GM12801 (cell line): Measurements from ENCODE around the gene ST3GAL4.

Experiments used
- TF ChIP-seq, protein P1 (sequence below): IDR thresholded peaks from one replicate; pipeline ENCODE4 v1.5.1; 2011; ENCODE audit warnings: control low read depth; ENCODE audit not compliant: insufficient read length; ENCODE audit errors: extremely low read depth

ST3GAL4 gene

DNA sequence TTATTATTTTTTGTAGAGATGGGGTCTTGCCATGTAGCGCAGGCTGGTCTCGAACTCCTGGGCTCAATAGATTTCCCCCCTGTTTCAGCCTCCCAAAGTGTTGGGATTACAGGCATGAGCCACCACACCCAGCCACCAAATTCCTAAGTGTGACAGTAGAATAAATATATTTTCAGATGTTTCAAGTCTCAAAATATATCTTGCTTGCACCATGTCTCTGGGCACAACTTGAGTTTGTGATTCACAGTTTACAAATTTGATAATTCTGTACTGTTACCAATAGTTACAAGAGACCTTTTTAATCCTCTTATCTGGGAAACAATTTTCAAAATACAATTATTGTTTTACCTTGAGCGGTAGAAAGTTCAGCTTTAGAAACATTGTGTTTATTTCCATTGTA is 32.5 kb upstream of the ST3GAL4 start:
- TF ChIP-seq, protein P1, sequence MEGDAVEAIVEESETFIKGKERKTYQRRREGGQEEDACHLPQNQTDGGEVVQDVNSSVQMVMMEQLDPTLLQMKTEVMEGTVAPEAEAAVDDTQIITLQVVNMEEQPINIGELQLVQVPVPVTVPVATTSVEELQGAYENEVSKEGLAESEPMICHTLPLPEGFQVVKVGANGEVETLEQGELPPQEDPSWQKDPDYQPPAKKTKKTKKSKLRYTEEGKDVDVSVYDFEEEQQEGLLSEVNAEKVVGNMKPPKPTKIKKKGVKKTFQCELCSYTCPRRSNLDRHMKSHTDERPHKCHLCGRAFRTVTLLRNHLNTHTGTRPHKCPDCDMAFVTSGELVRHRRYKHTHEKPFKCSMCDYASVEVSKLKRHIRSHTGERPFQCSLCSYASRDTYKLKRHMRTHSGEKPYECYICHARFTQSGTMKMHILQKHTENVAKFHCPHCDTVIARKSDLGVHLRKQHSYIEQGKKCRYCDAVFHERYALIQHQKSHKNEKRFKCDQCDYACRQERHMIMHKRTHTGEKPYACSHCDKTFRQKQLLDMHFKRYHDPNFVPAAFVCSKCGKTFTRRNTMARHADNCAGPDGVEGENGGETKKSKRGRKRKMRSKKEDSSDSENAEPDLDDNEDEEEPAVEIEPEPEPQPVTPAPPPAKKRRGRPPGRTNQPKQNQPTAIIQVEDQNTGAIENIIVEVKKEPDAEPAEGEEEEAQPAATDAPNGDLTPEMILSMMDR: no peak

DNA sequence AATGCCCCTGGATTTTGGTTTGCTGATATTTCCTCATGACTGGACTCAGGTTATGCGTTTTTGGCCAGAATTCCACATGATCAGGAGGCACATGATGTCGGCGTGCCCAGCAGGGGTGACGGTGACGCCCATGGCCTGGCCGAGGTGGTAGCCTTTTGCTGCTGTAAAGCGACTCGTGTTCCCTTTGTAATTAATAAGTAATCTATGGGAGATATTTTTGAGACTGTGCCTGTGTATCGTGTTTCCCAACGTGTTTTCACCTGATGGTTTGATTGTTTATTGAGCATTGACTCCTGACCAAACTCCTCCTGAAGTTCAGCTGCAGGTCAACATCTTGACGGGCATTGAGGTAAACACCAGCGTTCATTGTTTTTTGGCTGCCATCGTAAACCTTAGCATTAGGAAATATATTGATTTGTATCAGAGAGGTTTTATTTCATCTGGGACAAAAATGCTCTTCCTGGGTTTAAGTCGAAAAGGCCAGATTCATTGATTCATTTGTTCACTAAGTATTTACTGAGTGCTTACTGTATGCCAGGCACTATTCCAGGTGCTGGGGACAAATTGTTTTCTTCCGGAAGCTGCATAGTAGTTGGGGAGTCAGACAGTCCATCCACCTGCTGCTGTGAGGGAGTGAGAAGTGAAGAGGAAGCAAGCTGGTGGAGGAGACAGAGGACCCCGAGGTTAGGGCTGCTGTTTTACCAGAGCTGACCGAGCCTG is 28.0 kb upstream of the ST3GAL4 start:
- TF ChIP-seq, protein P1: no peak

DNA sequence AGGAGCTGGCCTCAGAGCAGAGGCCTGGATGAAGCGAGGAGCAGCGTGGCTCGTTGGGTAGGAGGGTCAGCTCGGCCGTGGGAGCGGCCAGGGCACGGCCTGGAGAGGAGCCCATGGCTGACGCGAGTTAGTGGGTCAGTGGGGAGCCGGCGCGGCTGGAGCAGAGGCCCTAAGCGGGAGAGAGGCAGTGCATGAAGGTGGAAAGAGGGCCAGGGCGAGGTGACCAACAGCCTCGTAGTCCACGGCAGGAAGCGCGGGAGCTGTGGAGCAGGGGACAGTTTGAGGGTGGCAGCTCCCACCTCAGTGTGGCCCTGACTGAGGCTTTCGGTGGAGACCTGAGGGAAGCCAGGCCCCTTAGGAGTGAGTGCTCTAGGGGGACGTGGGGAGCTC is 27.5 kb upstream of the ST3GAL4 start:
- TF ChIP-seq, protein P1: no peak

DNA sequence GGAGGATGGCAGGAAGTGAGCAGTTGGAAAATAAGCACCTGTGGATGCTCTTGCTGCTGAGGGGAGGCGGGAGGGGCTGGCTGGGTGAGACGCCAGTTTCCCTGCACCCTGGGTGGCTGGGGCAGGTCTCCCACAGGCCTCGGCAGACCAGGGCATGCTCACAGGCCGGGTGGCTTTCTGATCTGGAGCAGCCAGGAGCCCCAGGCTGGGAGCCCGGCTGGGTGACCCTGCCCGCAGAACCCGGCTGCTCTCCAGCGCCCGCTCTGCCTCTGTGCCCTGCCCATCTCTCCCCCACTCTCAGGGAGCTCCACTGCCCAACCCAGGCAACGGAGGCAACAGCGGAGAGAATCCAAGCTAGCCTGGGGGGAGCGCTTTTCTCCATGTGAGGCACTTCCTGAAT is 27.0 kb upstream of the ST3GAL4 start:
- TF ChIP-seq, protein P1: no peak

DNA sequence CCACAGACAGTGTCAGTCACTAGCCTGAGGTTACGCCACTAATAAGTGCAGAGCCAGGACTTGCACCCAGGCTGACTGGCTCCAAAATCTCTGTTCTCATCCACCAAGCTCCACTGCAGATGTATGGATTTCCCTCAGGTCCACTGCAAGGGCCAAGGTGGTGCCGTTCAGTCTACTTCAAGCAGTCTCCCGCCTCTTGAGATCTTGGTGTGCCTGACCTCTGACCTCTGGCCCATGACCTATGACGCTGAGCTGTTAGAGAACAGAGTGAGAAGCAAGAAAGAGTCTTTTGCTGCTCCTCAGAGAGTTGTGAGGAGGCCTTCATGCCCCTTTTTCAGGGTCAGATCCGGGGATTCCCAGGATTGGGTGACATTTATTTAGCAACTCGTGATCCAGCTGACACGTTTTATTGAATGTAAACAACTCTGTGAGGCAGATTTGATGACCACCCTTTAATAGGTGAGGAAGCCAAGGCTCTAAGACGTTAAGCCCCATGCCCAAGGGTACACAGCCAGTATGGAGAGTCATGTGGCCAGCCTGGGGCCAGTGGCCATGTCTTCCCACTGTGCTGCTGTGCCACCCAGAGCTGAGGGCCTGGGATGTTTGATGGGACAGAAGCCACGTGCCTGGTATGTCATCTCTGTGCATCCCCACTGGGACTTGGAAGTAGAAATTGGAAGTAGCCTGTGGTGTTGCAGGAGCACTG is 26.4 kb upstream of the ST3GAL4 start:
- TF ChIP-seq, protein P1: no peak

DNA sequence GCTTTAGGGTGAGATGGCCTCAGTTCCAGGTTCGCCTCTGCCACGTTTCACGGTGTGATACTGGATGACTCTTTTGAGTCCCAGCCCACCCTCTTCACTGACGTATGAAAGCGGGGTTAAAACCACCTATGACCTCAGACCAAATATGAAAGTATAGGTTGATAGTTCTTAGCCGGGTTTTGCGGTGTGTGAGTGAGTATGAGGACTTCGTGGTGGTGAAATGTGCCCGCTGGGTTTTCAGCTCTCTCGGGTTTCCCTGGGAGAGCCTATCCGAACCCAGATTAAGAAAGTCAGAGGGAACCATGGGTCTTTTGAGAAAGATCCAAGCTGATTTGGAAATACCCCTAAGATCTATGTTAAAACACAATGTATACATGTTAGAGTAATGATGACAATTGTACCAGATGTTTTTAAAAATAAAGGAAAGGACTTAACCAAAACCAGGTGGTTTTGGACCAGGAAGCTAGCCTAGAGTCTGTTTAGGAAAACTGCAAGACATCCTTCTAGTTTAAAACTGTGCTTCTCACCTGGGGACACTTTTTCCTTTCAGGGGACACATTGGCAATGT is 25.8 kb upstream of the ST3GAL4 start:
- TF ChIP-seq, protein P1: no peak

DNA sequence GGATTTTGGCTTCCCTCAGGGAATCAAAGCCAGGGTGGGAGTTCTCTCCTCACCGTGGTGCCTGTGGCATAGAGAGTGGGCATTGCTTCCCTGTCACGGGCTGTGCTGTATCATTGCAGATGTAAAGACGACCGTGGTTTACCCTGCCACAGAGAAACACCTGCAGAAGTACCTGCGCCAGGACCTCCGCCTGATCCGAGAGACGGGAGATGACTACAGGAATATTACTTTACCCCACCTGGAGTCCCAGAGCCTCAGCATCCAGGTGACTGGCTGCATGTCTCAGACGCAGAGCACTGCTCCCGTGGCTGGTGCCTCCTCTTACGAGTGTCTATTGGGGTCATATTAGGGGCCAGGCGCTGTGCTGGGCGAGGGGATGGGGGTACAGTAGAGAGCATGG is 24.2 kb upstream of the ST3GAL4 start:
- TF ChIP-seq, protein P1: no peak
